Endothelial cell of umbilical vein (primary cell): ENCODE measurements around the gene MAP3K12. TPM values are rescaled to one million over a fixed set of nuclear protein-coding genes. Genes with fewer than 3 reads are reported as not detected.
A peak's percentile ranks its signal among the peaks of the same experiment; 100 is the strongest.

Source experiments
- BruUV-seq: library from RNA; stranded (reverse); fragments of 400-500 nt; replicated peaks from 2 replicates; lab custom pipeline; 2021; lab: Mats Ljungman, UMichigan
- CTCF ChIA-PET: fragments of 300-600, 350-600 bp; sonication (Branson Sonifier 250); formaldehyde crosslinking; loops from one replicate; lab custom pipeline; 2021; ENCODE audit warnings: antibody characterized with exemption, inconsistent platforms; lab: Charles Lee
- POLR2A ChIA-PET: fragments of 300-600, 350-600 bp; sonication (Branson Sonifier 250); formaldehyde crosslinking; loops from one replicate; lab custom pipeline; 2021; ENCODE audit warnings: antibody characterized with exemption, inconsistent platforms; lab: Charles Lee
- DNase-seq: peaks from one replicate; pipeline ENCODE4 v3.0.0-alpha.2; 2011; ENCODE audit warnings: low read depth, low spot score
- FAIRE-seq: peaks from 2 replicates; lab custom pipeline; 2011; peaks lifted over from hg19 to GRCh38; lab: Jason Lieb, UNC
- H2AFZ ChIP-seq: 2 replicates; pipeline ENCODE4 v1.6.0; 2012; ENCODE audit warnings: low read depth, low read length, control low read depth, inconsistent platforms
- H3K27ac ChIP-seq: 2 replicates; pipeline ENCODE4 v1.5.1; 2011; ENCODE audit warnings: low read depth, mild to moderate bottlenecking, control low read depth, low read length, moderate library complexity; ENCODE audit not compliant: insufficient read depth
- H3K27me3 ChIP-seq, 2 experiments: 2 replicates each; pipeline versions ENCODE4 v1.6.0 to v1.6.1; 2011; ENCODE audit warnings: low read length in 2 of 2, mixed read lengths in 1 of 2; ENCODE audit not compliant: control insufficient read depth in 2 of 2, insufficient read depth in 2 of 2
- H3K36me3 ChIP-seq, 2 experiments: 2 replicates in 1 of 2; 3 replicates in 1 of 2; pipeline ENCODE4 v1.5.1; 2011; ENCODE audit warnings: low read length in 2 of 2, mild to moderate bottlenecking in 1 of 2, moderate library complexity in 1 of 2; ENCODE audit not compliant: control insufficient read depth in 2 of 2, insufficient read depth in 2 of 2; ENCODE audit errors: extremely low read depth in 1 of 2
- H3K4me1 ChIP-seq: 3 replicates; pipeline ENCODE4 v1.5.1; 2011; ENCODE audit warnings: mild to moderate bottlenecking, low read length; ENCODE audit not compliant: control insufficient read depth, insufficient read depth; ENCODE audit errors: extremely low read depth
- H3K4me2 ChIP-seq: 2 replicates; pipeline ENCODE4 v1.6.1; 2011; ENCODE audit warnings: low read length, control low read depth, mixed read lengths; ENCODE audit not compliant: insufficient read depth
- H3K4me3 ChIP-seq, 3 experiments: fragments of 200-600 bp in 1 of 3; sonication (generic), shearing (Covaris generic) in 1 of 3; replicated peaks in 1 of 3; 2 replicates each; pipeline ENCODE4 v1.5.1; 2011 to 2016; ENCODE audit warnings: control low read depth in 3 of 3, low read length in 3 of 3, mild to moderate bottlenecking in 2 of 3, inconsistent platforms in 1 of 3, low read depth in 1 of 3, moderate library complexity in 1 of 3; ENCODE audit not compliant: insufficient read depth in 1 of 3
- H3K79me2 ChIP-seq: 2 replicates; pipeline ENCODE4 v1.6.0; 2012; ENCODE audit warnings: low read length, inconsistent platforms; ENCODE audit not compliant: control insufficient read depth, insufficient read depth
- H3K9ac ChIP-seq: replicated peaks from 2 replicates; pipeline ENCODE3; 2011; ENCODE audit warnings: low read length, control low read depth; ENCODE audit not compliant: insufficient read depth; ENCODE audit errors: extremely low read depth
- H3K9me1 ChIP-seq: replicated peaks from 3 replicates; pipeline ENCODE4 v1.6.0; 2011; ENCODE audit warnings: mild to moderate bottlenecking, low read length; ENCODE audit not compliant: control insufficient read depth, insufficient read depth; ENCODE audit errors: extremely low read depth
- H3K9me3 ChIP-seq: replicated peaks from 2 replicates; pipeline ENCODE4 v1.5.1; 2012; ENCODE audit warnings: low read length, inconsistent platforms; ENCODE audit not compliant: control insufficient read depth, insufficient read depth
- H4K20me1 ChIP-seq: replicated peaks from 2 replicates; pipeline ENCODE3; 2011; ENCODE audit warnings: mild to moderate bottlenecking, low read length; ENCODE audit not compliant: control insufficient read depth, insufficient read depth; ENCODE audit errors: extremely low read depth
- CTCF ChIP-seq, 2 donors: IDR thresholded peaks; 1 replicate in 1 of 2; 2 replicates in 1 of 2; pipeline ENCODE4 v1.5.1; 2011; ENCODE audit warnings: low read length in 2 of 2, mild to moderate bottlenecking in 2 of 2, moderate library complexity in 2 of 2, control low read depth in 1 of 2, inconsistent platforms in 1 of 2, low read depth in 1 of 2; ENCODE audit not compliant: insufficient read depth in 1 of 2; ENCODE audit errors: extremely low read depth in 1 of 2
- EZH2 ChIP-seq: IDR thresholded peaks from 2 replicates; pipeline ENCODE4 v1.6.1; 2012; ENCODE audit warnings: borderline replicate concordance, low read depth, mild to moderate bottlenecking, moderate library complexity, low read length, inconsistent platforms; ENCODE audit not compliant: severe bottlenecking
- FOS ChIP-seq: IDR thresholded peaks from 2 replicates; pipeline ENCODE4 v1.6.1; 2011; ENCODE audit warnings: mild to moderate bottlenecking, low read length, moderate library complexity, borderline replicate concordance; ENCODE audit not compliant: insufficient read depth
- GATA2 ChIP-seq: IDR thresholded peaks from 2 replicates; pipeline ENCODE4 v1.7.0; 2011; ENCODE audit warnings: low read depth, mild to moderate bottlenecking, moderate library complexity, mixed read lengths, low read length; ENCODE audit not compliant: insufficient read length, insufficient read depth
- JUN ChIP-seq: IDR thresholded peaks from 2 replicates; pipeline ENCODE4 v1.6.1; 2011; ENCODE audit warnings: borderline replicate concordance, low read depth; ENCODE audit not compliant: insufficient read length, insufficient read depth
- MAX ChIP-seq: IDR thresholded peaks from 2 replicates; pipeline ENCODE4 v1.6.1; 2011; ENCODE audit not compliant: insufficient read depth, insufficient read length
- MYC ChIP-seq: IDR thresholded peaks from one replicate; pipeline ENCODE4 v1.6.1; 2011; ENCODE audit warnings: mild to moderate bottlenecking, low read depth, low read length
- POLR2A ChIP-seq: IDR thresholded peaks from 2 replicates; pipeline ENCODE4 v1.6.1; 2012; ENCODE audit warnings: low read depth, mild to moderate bottlenecking, control low read depth, low read length
- POLR2AphosphoS5 ChIP-seq: IDR thresholded peaks from 2 replicates; pipeline ENCODE4 v1.6.1; 2012; ENCODE audit warnings: low read depth, mild to moderate bottlenecking, control low read depth, low read length, moderate library complexity; ENCODE audit not compliant: insufficient read depth
- dilution Hi-C: fragments of 300-500 bp; cut with MboI; formaldehyde crosslinking; loops from one replicate; pipeline ENCODE4 v1.15.0; 2019; ENCODE audit warnings: low sequenced_read_pairs; ENCODE audit not compliant: extremely low pct_ligation_motif_present
- intact Hi-C: fragments of 100-400 bp; cut with micrococcal nuclease; formaldehyde crosslinking; loops from one replicate; pipeline ENCODE4 v1.10.0; 2022
- polyA plus RNA-seq, 4 experiments: library from polyadenylated mRNA; depleted of rRNA in 3 of 4; stranded (reverse) in 3 of 4; unstranded in 1 of 4; fragments of >200 nt; gene quantifications; 2 replicates each; pipeline versions ENCODE4 v1.2.1 to v1.2.3, GENCODE V29; 2011 to 2012; ENCODE audit warnings: missing spikeins in 1 of 4
- total RNA-seq: library from RNA; stranded (reverse); gene quantifications from 2 replicates; pipeline ENCODE4 v1.2.3, GENCODE V29; 2021

MAP3K12 gene
- total and polyA plus RNA-seq, 2 donors (not counting 3 experiments of a cell fraction or from before 2014, with no cell fraction given): 29.3 to 66.2 TPM

- Histone ChIP-seq H3K9me3 (no peaks in the 10 kb centered on the region), H3K36me3 (no peaks in the 10 kb centered on the region), H3K4me1 (peaks cover 11% of the 10 kb centered on the region), H3K9me1 (no peaks in the 10 kb centered on the region), H3K4me3 (peak overlapping the region; percentile 17 to 61 (median 38)), H3K27me3 (no peaks in the 10 kb centered on the region), H4K20me1 (no peaks in the 10 kb centered on the region), H3K9ac (peak overlapping the region; percentile 71), H2AFZ (peak overlapping the region; percentile 86), H3K27ac (peak overlapping the region; percentile 57), H3K4me2 (peak overlapping the region; percentile 69), H3K79me2 (no peaks in the 10 kb centered on the region)
- DNase-seq: peak; percentile 93
- TF ChIP-seq POLR2AphosphoS5: peak; percentile 44
- TF ChIP-seq GATA2: no peak
- TF ChIP-seq JUN: peak; percentile 13
- peak; percentile 69 for TF ChIP-seq MAX
- POLR2A ChIA-PET: no interaction called here
- CTCF ChIA-PET: interaction anchor here (0.9 to 1.6 kb wide), 6 partner anchors 8 to 16 kb away, joined by 3 to 6 read pairs (median 4); partner anchors contain the start of gene TARBP2
- BruUV-seq: no TSS peak
- FAIRE-seq: peak; percentile 95
- intact Hi-C loops (loop anchor here (1.0 kb wide), 1 partner anchor 8 kb away; the partner anchor contains the start of gene TARBP2), dilution Hi-C loops (no loop called here)
Measured at GRCh38 chr12:53492830-53493609, 6.2 kb downstream of the MAP3K12 start.

- BruUV-seq: TSS peak; percentile 46
- H3K79me2 ChIP-seq: no peaks in the 10 kb centered on the region
- H3K4me2 ChIP-seq: peak overlapping the region; percentile 55
- no peaks in the 10 kb centered on the region for H3K27me3 ChIP-seq
- DNase-seq: no peak
- intact Hi-C loops (no loop called here), dilution Hi-C loops (no loop called here)
- no peaks in the 10 kb centered on the region for H3K9me1 ChIP-seq
- H3K27ac ChIP-seq: no peak overlapping the region
- no peaks in the 10 kb centered on the region for H4K20me1 ChIP-seq
- peak overlapping the region; percentile 3 for H2AFZ ChIP-seq
- H3K9me3 ChIP-seq: no peaks in the 10 kb centered on the region
- H3K9ac ChIP-seq: peak overlapping the region; percentile 5
- peaks cover 0 to 4% of the 10 kb centered on the region in 2 experiments for H3K36me3 ChIP-seq
- peak overlapping the region in 2 of 3 experiments; percentile 7 to 61 for H3K4me3 ChIP-seq
- ChIA-PET POLR2A (interaction anchor here (1.2 kb wide), 1 partner anchor 13 kb away, joined by 6 read pairs; no protein-coding TSS in a partner anchor), CTCF (interaction anchor here (0.9 to 1.3 kb wide), 4 partner anchors 9 to 15 kb away, joined by 3 to 6 read pairs (median 4); partner anchors contain the start of gene TARBP2)
- FAIRE-seq: no peak
- TF ChIP-seq MAX (no peak), GATA2 (no peak), EZH2 (no peak), MYC (no peak), JUN (no peak), POLR2A (no peak), FOS (no peak), CTCF (IDR thresholded peaks at IDR 0.05; ENCODE audit: extremely low read depth in 1 of 2, insufficient read depth in 1 of 2, low read depth in 1 of 2, low read length in 2 of 2) (no peak), POLR2AphosphoS5 (no peak)
- peaks cover 11% of the 10 kb centered on the region for H3K4me1 ChIP-seq
Measured at GRCh38 chr12:53492188-53492587, 7.1 kb downstream of the MAP3K12 start.
